OCI-LY3 (cell line): Measurements from ENCODE around the gene CSRNP3.

ENCODE experiments used
- CTCF ChIP-seq: fragments of 200-600, 300-600 bp; sonication (generic); IDR thresholded peaks from 2 replicates; pipeline ENCODE4 v1.5.1; 2014; ENCODE audit warnings: antibody characterized with exemption, low read length, low read depth
- EZH2phosphoT487 ChIP-seq: fragments of 200-600 bp; shearing (Covaris generic); IDR thresholded peaks from 2 replicates; pipeline ENCODE4 v1.6.1; 2018; ENCODE audit warnings: antibody characterized with exemption, mixed run types, low read depth

- no peak for TF ChIP-seq CTCF
- TF ChIP-seq EZH2phosphoT487 = no peak
Measured at GRCh38 chr2:165560377-165560988, 91.0 kb downstream of the CSRNP3 start.
